Right renal pelvis (tissue), 4 donors: ENCODE measurements around the gene TSR1. TPM values are rescaled to one million over a fixed set of nuclear protein-coding genes. Genes with fewer than 3 reads are reported as not detected.
A peak's percentile ranks its signal among the peaks of the same experiment; 100 is the strongest.

Experiments used
- DNase-seq, 4 donors: peaks; one replicate each; pipeline ENCODE4 v3.0.0-alpha.2; 2013; ENCODE audit warnings: low read depth in 4 of 4, low spot score in 3 of 4, missing footprints in 1 of 4
- polyA plus RNA-seq, 4 donors: library from polyadenylated mRNA; unstranded; fragments of 120-200 nt; gene quantifications; one replicate each; pipeline ENCODE4 v1.2.1, GENCODE V29; 2013; ENCODE audit not compliant: insufficient read length in 4 of 4

Gene TSR1
- polyA plus RNA-seq, 4 donors: 33.3 to 36.9 (median 35.0) TPM

DNA sequence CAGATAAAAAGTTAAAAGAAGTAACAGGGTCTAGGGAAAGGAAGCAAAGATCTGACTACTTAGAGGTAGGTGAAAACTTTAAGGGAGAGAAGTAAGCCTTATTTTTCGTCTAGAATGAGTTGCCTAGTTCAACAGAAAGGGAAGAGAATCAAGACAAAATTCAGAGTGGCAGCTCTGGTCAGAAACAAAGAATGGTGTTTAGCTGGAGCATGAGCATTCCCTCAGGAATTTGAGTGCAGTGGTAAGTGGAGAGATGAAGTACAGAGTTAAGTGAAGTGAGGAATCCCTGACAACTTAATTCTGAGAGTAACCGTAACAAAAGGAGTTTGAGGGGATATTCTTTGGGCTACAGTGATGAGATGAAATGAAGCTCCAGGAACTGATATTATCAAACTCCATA lies 44.2 kb downstream of the TSR1 start:
- no peak for DNase-seq

DNA sequence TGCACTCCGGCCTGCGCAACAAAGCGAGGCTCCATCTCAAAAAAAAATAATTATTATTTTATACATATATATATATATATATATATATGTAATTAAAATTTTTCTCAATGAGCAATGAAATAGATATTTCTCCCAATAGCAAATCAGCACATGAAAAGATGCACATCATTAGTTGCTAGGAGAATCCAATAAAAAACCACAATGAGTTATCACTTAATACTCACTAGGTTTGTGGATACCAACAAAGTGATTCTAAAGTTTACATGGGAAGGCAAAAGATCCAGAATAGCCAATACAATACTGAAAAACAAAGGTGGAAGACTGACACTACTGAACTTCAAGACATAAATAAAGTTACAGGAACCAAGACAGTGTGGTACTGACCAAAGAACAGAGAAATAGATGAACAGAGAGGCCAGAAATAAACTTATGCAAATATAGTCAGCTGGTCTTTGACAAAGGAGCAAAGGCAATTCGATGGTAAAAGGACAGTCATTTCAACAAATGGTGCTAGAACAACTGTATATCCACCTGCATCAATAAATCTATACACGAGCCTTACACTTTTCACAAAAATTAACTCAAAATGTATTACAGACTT lies 46.3 kb downstream of the TSR1 start:
- no peak for DNase-seq

DNA sequence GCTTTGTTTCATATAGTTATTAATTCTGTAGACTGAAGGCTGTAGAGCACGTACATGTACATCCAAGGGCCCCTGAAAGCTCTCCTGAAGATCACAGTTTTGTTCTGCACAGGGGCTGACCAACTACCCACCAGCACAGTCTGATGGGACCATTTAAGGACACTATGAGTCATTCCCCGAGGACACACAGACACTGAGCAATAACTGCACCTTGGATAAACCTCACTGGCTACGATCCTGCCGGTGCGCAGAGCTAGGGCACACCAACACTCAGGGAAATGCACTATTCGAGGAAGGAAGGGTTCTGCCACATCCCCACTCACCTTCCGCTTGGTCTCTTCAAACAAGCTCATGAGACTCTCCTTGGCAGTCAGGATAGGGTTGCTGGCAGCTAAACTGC lies 53.0 kb downstream of the TSR1 start:
- DNase-seq: no peak

DNA sequence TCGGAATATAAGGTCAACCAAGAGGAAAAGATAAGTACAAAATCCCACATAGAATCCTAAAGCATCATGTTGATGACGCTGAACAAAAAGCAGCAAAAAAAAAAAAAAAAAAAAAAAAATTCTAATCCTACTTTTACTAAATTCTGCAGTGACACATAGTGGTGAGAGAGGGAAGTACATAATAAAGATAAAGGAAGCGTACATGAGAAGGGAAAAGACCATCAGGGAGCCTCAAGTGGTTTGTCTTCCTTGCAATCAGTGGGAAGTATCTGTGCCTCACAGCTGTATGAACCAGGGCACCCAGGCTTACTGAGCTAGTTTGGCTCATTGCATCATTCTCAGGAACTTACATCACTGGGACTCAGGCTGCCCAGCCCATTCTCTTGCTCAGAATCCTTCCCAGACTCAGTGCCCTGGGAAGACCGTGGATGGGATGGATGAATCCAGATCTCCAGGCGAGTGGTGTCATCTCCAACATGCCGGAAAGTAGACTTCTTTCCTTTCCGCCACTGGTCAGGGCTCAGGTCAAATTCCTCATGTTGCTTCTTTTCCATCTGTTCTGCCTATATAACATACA lies 53.9 kb downstream of the TSR1 start:
- DNase-seq: peak; percentile 47 to 67 (median 59)

DNA sequence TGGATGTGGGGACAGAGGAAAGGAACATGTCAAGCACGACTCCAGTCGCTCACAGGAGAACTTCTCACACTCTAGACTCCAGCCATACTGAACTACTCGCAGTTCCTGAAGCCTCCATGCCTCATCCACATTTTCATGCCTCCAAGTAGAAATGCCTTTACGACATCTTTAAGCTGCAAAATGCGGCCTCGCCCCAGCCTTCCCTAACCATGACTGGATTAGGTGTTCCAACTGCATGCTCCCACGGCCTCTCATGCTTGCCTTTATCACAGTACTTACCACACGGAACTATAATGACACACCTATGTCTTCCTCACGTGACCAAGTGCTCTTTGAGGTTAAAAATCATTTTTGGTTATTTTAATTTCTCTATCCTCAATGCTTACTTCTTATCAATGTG lies 56.5 kb downstream of the TSR1 start:
- DNase-seq: no peak

DNA sequence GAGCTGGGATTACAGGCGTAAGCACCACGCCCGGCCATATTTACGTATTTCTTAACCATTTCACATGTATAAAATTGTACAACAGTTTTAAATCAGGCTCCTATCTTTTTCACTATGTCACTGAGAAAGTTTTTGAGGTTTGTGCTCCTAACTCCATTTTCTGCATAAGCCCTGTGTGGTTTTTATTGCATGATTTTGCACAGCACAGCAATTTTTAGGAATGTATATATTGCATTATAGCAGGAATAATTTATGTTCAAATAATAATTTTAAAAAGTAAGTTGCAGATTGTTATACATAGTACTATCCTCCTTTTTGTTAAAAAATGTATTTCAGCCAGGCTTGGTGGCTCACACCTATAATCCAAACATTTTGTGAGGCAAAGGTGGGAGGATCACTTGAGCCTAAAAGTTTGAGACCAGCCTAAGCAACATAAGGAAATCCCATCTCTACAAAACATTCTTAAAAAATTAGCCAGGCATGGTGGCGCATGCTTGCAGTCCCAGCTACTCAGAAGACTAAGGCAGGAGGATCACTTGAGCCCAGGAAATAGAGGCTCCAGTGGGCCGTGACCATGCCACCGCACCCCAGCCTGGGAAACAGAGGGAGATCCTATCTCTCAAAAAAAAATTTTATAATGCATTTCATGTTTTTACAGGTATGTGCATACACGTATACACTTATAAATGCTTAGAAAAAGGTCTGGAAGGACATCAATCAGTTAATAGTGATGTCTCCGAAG lies 58.7 kb downstream of the TSR1 start:
- DNase-seq: no peak

DNA sequence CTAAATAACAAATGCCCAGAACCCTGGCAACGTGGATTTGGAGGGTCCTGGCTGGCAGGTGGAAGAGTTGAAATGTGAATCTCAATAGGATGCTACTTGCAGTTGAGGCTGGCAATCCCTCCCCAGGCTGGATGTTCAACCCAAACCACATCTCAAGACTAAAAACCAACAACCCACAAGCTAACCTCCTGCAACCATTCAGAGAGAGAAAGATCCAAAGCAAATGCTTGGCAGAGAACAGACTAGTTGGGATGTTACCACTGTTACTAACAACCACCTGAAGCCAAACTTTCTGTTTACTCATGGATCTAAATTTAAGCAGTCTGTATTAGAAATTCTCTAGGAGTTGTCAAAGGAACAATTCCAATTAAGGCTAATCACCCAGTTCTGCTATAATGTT lies 60.5 kb downstream of the TSR1 start:
- DNase-seq: no peak

DNA sequence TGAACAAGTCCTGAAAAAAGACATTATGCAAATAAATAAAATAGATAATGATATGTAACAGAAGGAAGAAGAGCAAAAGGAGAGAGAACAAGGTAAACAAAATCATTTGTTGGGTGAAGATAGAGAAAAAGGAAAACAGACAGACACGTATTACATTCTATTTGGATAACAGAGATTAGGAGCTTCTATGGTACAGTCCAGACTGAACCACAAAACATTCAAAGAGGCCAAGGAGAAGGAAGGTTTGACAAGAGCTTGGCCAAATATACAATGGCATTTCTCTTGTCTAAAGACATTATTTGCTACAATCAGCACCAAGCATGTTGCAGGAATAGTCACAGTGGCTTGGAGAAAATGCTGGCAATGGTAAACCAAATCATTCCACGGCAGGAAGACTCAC lies 61.8 kb downstream of the TSR1 start:
- DNase-seq: no peak

Other genes starting within 250 kb of the TSR1 start
- gene SMG6, start 32.7 kb downstream of the TSR1 start, polyA plus RNA-seq: 10 to 100 TPM; 31.8 to 35.8 (median 33.1) TPM
- 10 to 100 TPM; 19.3 to 27.3 (median 25.9) TPM for gene SRR, start 32.5 kb downstream of the TSR1 start, polyA plus RNA-seq
- 10 to 100 TPM; 60.9 to 78.0 (median 68.4) TPM for gene SGSM2, start 1.0 kb upstream of the TSR1 start, polyA plus RNA-seq
- gene MNT, start 64.6 kb upstream of the TSR1 start, polyA plus RNA-seq: 10 to 100 TPM; 13.3 to 16.2 (median 14.0) TPM
- gene METTL16, start 175.4 kb upstream of the TSR1 start, polyA plus RNA-seq: 10 to 100 TPM; 37.2 to 47.0 (median 42.1) TPM